Airway epithelial cell (primary cell): ENCODE data around the gene NADK. TPM values are rescaled to one million over a fixed set of nuclear protein-coding genes. Genes with fewer than 3 reads are reported as not detected.

ENCODE experiments used
- total RNA-seq: library from RNA; depleted of rRNA; stranded (reverse); fragments of >200 nt; gene quantifications from 2 replicates; pipeline ENCODE4 v1.2.3, GENCODE V29; 2015

The NADK gene, protein sequence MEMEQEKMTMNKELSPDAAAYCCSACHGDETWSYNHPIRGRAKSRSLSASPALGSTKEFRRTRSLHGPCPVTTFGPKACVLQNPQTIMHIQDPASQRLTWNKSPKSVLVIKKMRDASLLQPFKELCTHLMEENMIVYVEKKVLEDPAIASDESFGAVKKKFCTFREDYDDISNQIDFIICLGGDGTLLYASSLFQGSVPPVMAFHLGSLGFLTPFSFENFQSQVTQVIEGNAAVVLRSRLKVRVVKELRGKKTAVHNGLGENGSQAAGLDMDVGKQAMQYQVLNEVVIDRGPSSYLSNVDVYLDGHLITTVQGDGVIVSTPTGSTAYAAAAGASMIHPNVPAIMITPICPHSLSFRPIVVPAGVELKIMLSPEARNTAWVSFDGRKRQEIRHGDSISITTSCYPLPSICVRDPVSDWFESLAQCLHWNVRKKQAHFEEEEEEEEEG
- total RNA-seq: 56.7 and 58.0 TPM in 2 replicates

DNA sequence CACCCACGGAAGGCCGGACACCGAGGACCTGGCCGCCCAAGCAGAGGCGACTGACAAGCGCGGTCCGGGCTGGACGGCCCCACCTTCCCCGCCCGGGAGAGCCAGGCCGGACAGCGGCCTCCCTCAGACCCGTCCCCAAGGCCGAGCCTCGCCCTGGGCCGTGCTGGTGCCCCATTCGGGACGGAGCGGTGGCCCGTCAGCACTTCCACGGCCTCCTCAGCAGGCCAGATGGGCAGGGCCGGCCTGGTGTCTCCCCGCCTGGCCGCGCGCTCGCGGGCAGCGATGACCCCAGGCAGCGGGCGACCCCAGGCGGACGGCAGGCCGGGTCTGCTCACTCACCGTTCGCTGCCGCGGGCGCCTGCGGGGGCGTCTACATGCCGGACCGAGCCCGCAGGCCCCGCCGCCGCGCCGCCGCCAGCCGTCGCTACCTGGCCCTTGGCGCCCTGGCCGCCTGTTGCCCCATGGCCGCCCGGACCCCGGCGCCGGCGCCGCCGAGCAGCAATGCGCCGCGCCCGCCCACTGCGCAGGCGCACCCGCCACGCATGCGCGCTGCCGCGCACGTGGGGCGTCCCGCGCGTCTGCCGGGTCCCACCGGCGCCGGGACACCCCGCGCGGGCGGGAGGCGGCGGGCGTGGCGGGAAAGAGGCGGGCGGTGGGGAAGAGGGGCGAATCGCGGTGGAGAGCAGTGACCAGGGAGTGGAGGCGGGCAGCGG, at the start of gene NADK:
Gene NADK (minus strand): TSS at position 521 of the 713 bp plus-strand sequence. CDS start 13,064 bp downstream, outside the sequence.

DNA sequence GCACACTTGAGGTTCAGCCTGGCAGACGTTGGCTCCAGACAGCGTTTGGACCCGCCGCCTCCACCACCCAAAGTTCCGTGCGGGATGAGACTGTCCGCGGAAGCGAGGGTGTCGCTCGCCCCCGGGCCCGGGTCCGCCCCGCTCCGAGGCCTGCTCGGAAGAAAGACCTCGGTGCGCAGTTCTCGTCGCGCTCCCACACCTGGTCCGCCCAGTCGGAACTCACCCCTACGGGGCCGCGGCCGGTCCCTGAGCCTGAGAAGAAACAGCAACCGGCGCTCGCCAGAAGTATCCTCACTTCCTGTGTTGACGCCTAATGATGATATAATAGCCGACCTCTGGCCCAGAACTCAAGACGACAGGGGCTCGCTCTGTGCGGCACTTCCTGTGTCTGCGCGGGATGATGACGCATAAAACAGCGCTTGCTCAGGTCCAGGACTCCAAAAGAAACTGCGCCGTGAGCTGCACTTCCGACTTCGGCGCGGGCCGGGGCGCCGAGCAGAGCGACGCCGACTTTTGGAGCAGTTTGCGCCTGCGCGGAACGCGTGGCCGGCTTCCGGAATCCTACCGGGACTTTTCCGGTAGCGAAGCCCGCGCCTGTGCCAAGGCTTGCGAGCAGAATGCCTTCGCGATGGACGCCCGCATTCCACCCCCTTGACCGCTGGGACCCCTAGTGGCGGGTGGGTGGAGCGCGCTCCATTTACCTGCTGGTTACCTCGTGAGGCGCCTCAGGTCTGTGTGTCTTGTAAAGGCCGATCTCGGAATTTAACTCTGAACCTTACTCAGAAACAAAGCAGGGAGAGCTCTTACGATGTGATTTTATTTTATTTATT, 54.0 kb downstream of the NADK start, which contains the start of gene CDK11A:
Gene CDK11A (minus strand): TSS at position 323 of the 830 bp plus-strand sequence. CDS start 1,539 bp downstream, outside the sequence.

Other genes with a start within 250 kb of the NADK start
- gene TMEM240, start 237.8 kb downstream of the NADK start, total RNA-seq: 0.23 and 0.35 TPM in 2 replicates
- gene SSU72, start 203.6 kb downstream of the NADK start, total RNA-seq: 103 and 113 TPM in 2 replicates
- 5.6 and 7.5 TPM in 2 replicates for gene FNDC10, start 178.3 kb downstream of the NADK start, total RNA-seq
- 39.2 and 41.9 TPM in 2 replicates for gene MIB2, start 163.0 kb downstream of the NADK start, total RNA-seq
- gene MMP23B, start 146.3 kb downstream of the NADK start, total RNA-seq: 0.79 and 1.5 TPM in 2 replicates
- 7.3 and 13.4 TPM in 2 replicates for gene CDK11B, start 119.5 kb downstream of the NADK start, total RNA-seq
- gene SLC35E2B, start 85.7 kb downstream of the NADK start, total RNA-seq: 8.0 and 14.0 TPM in 2 replicates
- 8.5 and 10.9 TPM in 2 replicates for gene CDK11A, start 54.1 kb downstream of the NADK start, total RNA-seq
- gene GNB1, start 112.6 kb upstream of the NADK start, total RNA-seq: 122 and 144 TPM in 2 replicates
- 0.14 TPM in 1 of 2 replicates, not detected in the other for gene CALML6, start 136.8 kb upstream of the NADK start, total RNA-seq
- 3.4 and 8.2 TPM in 2 replicates for gene TMEM52, start 140.8 kb upstream of the NADK start, total RNA-seq
- 0.07 TPM in 1 of 2 replicates, not detected in the other for gene CFAP74, start 225.3 kb upstream of the NADK start, total RNA-seq
- gene GABRD, start 240.9 kb upstream of the NADK start, total RNA-seq: not detected in 2 replicates